Epithelial cell of prostate (primary cell): ENCODE results near the gene MEGF11.

Source experiments
- DNase-seq: peaks from one replicate; pipeline ENCODE4 v3.0.0-alpha.2; 2011; ENCODE audit warnings: low read depth, low spot score
- H3K27ac ChIP-seq: fragments of 450-650 bp; 2 replicates; pipeline ENCODE4 v1.5.1; 2017; ENCODE audit warnings: mild to moderate bottlenecking

MEGF11 gene

DNA sequence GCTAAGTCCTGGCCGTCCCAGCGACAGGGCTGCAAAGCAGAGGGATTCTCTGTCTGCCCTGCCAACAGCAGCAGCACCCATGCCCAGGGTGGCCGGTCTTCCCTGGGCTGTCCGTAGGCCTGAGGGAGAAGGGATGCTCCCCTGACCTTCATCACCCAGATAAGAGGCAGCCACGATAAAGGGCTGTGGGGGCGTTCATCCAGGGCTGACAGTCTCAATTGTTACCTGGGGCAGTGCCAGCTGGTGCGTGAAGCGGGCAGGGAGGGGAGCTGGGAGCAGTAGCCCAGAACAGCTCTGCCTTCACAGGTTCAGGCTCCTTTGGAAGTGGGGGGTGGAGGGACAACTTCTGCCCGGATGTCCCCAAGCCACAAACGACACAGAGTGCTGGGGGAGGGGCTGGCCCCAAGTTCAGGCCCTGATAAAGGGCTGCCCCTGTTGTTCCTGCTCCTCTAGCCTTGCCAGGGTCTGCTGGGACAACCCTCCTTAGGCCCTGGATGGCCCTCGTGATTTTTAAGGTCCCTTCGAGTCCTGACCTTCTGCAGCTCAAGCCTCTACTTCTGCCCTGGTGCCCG lies 289.6 kb downstream of the MEGF11 start:
- no peak for DNase-seq
- H3K27ac ChIP-seq: no peak overlapping the region

DNA sequence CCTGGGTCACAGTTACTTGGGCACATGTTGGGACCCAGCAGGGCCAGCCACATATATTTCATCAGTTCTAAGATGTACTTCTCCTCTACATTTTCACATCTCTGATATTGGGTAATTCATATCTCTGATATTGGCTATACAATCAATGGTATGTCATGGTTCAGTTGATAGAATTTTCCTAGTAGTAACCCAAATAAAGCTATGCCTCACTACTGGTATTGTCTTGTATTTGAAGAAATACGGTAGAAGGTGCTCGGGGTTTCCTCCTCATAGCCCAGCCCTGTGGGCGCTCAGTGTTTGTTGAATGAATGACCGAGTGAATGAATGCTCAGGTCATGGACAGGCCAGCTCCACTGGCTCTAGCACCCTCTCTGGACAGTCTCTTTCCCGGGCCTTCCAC lies 290.2 kb downstream of the MEGF11 start:
- H3K27ac ChIP-seq: no peak overlapping the region
- DNase-seq: no peak

DNA sequence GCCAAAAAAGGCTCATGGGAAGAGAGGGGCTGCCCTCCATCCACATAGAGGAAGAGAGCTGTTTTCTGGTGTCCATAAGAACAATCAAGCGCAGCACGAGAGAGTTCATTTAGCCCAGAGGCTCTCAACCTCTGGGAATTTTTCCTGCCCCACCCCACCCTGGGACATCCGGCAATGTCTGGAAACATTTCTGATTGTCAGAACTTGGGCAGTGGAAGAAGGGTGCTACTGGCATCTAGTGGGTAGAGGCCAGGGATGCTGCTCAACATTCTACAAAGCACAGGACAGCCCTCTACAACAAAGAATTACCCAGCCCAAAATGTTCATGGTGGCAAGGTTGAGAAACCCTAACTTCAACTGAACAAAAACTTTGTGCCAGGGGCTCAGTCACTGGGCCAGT lies 291.4 kb downstream of the MEGF11 start:
- no peak overlapping the region for H3K27ac ChIP-seq
- DNase-seq: no peak

DNA sequence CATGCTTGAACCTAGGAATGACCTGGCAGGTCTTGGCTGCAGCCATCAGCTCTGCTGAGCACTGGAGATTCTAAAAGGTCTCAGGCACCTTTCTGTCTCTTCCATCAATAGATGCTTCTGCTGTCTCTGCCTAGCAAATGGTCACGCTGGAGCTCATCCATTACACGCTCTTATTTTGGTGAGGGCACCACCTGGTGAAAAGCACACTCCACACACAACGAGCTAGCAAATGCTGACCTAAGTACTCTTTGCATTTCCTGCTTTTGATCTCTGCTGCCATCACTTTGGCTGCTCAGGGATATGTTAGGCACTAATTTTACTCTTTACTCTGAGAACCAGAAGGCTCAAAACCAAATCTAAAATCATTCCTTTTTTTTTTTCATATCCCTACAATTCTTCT lies 293.0 kb downstream of the MEGF11 start:
- DNase-seq: no peak
- H3K27ac ChIP-seq: no peak overlapping the region

DNA sequence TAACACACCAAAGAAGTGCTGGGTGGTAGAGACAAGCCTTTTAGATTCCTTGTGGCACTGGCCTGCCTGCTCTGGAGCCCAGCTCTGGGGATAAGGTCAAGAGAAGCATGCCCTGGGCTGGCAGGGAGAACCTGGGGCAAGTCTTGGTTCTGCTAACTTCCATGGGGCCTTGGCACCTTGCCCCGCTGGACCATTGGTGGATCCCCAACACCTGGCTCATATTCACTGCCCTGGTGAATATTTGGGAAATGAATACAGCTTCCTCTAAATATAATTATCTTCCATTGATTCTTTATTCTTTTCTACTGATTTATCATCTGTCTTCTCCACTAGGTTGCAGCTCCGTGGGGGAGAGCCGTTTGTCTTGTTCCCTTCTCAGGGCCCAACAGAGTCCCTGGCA lies 294.7 kb downstream of the MEGF11 start:
- H3K27ac ChIP-seq: no peak overlapping the region
- no peak for DNase-seq

DNA sequence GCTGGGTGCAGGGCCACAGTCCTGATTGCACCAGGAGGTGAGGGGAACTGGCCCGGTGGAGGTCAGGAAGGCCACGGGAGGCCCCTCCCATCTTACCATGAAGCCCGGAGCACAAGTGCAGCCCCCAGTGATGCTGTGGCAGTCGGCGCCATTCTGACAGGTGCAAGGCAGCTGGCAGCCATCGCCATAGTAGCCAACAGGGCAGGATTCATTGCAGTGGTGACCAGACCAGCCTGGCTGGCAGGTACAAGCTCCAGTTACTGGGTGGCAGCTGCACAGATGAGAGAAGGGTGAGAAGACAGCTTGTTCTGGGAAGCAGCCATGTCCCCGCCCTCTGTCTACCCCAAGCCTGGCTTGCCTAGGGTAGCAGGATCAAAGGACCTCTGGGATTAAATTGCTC lies 296.1 kb downstream of the MEGF11 start:
- H3K27ac ChIP-seq: no peak overlapping the region
- no peak for DNase-seq

DNA sequence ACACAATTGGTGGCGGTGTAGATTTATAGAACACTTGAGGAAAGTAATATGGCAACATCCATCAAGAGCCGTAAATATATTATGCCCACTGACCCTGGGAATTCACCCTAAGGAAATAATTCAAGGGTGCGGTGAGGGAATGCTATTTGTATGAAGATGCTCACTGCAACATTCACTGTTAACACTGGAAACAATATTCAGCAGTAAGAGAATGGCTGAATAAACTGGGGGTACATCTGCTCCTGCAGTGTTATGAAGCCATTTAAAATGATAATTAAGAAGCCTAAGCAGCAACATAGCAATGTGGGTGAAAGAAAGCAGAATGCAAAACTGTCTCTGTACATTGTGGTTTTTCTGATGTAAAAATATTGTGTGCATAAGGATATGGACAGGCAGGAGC lies 296.7 kb downstream of the MEGF11 start:
- no peak for DNase-seq
- no peak overlapping the region for H3K27ac ChIP-seq

DNA sequence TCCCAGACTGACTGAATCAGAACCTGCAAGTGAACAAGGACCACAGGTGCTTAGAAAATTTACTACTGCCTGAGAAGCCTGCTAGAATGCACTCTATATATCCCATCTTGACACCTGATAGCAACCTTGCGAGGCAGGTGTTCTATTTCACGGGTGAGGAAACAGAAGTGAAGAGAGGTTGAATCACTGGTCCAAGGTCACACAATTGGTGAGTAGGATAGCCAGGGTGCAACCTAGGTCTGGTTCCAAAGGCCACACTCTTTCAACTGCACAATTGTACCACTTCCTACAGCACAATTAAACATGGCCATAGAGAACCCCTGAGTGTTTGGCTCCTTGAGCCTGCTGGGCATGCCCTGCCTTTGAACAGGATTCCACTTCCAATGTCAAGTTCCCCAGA lies 297.2 kb downstream of the MEGF11 start:
- no peak overlapping the region for H3K27ac ChIP-seq
- no peak for DNase-seq

DNA sequence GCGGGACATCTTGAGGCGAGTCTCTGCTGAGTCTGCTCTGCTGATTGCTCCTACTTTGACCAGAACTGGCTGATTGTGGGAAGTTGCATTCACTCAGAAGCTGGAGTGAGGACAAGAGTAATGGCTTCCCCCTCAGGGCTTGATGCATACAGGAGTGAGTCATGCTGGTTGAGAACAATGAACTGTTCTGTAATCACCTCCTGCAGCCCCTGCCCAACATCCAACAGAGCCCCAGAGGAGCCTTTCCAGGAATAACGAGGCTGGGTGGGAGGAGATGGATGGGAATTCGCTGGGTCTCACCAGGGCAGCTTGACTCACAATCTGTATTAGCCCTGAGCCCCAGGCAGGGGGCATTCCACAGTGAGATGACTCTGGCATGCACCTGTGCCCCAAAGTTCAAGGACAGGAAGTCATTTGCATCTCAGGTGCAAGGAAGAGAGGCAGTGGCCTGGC lies 299.2 kb downstream of the MEGF11 start:
- peak; percentile 31 for DNase-seq
- H3K27ac ChIP-seq: no peak overlapping the region

DNA sequence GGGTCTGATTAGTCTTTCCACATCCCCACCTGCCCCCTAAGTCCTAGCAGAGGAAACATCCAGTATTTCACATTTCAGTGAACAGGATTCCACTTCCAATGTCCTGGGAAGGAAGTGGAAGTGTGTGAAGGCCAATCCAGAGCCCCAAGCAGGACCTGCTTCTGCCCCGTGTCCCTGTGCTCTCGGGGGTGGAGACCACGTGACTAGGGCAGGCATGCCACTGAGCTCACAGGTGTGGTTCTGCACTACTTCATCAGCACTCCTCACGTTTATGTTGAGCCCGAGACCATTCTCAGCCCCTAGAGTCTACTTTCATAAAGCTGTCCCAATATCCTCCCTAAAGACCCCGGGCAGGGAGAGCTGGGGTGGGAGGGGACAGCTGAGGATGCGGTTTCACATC lies 299.9 kb downstream of the MEGF11 start:
- no peak for DNase-seq
- H3K27ac ChIP-seq: no peak overlapping the region

DNA sequence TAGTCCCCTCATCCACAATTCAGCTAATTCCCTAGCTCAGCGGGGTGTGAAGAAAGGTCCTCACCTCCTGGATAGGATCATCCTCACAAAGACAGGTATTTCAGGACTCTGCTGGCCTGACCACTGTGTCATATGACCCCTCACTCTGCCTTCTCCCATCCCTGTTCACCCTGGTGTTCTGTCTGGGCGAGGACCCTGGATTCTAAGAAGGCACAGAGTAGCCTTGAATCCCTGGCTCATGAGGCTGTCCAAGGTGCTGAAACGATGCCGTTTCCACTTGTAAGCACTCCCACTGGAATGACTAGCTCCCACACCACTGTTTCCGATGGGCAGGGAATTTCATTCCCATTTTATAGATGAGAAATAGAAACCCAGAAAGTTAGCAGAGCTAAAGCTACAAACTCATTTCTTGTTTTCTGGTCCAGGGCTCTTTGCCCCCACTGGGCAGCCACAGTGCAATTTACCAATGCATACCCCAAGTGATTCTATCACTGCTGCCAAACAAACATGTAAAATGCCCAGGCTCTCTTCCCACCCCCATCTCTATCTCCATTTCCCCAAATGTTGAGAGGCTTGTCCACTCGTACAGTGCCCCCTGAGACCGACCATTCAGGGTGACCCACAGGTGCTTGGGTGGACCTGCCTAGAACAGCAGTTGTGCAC lies 301.0 kb downstream of the MEGF11 start:
- no peak overlapping the region for H3K27ac ChIP-seq
- DNase-seq: no peak

DNA sequence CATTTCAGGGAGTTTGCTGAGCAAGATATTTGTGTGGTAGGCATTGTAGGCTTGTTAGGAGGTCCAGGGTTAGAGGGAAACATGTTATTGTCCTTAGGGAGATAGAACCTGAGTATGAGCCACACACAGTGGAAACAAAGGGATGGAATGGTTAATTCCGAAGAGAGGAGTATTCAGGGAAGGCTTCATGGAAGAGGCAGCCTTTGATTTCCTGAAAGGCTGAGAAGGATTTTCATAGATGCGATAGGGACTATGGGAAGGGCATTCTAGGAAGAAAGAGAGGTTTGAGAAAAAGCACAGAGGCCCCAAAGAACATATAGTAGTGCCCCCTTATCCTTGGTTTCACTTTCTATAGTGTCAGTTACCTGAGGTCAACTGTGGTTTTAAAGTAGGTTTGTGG lies 302.5 kb downstream of the MEGF11 start:
- no peak overlapping the region for H3K27ac ChIP-seq
- no peak for DNase-seq

DNA sequence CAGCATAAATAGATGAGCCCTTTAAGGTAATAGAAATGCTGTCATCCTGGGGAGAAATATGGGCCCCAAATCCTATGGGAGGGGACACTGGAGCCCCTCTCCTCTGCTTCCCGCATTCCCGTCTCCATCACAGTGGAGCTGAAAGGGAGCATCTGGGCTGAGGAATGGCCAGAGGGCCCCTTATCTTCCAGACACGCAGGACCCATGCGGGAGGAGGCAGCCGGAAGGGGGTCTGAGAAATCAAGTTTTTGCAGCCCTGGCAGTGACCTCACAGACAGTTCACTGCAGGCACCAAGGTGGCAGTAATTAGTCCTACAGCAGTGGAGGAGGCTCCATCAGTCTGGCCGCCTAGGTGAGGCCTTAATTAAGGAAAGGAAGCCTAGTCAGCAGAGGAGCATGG lies 304.1 kb downstream of the MEGF11 start:
- no peak overlapping the region for H3K27ac ChIP-seq
- DNase-seq: no peak

DNA sequence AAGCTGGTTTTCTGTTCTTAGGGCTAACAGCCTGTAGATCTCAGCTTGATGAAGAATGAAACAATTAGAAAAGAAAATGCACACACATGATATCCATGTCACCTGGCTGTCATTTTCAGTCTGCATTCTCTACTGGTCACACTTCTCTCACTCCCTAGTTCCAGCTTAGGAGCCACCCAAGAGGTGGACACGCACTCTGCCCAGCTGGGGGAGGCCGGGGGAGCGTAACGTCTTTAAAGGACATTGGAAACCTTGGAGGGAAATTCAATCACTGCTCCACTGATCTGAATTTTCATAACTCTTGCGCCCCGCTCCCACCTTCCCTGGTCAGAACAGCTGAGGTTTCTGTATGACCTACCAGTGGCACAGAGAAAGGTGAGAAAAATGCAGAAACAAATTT lies 304.5 kb downstream of the MEGF11 start:
- no peak overlapping the region for H3K27ac ChIP-seq
- DNase-seq: no peak

DNA sequence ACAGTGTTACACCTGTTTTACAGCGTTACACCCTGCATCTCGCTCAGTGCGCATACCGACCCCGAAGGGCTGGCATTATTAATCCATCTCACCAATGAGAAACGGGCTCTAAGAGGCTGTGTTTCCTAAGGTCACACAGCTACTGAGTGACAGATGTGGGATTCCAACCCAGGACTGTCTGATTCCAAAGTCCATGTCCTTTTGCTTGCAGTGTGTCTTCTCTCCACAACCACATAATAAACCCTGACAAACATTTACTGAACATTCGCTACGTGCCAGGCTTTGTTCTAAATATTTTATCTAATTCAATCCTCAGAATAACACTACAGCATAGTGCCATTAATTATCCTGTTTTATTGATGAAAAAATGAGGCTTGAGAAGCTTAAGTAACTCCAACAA lies 305.2 kb downstream of the MEGF11 start:
- no peak for DNase-seq
- no peak overlapping the region for H3K27ac ChIP-seq

DNA sequence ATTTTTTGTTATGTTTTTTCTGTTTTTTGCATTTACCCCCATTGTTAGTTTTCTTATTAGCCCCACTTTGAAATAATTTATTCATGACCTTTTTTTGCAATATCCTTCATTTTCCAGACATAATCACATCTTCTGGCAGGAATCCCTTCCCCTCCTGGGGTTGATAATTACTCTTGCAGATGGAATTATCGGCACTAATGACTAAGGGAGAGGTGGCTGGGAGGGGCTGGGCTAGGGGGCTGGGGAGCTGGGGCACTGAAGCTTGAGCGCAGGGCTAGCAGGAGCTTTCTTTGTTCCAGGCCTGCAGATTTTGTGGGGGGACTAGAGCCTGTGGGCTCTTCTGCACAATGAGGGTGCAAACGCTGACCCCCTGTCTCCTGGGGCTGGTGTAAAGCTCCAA lies 306.5 kb downstream of the MEGF11 start:
- no peak for DNase-seq

DNA sequence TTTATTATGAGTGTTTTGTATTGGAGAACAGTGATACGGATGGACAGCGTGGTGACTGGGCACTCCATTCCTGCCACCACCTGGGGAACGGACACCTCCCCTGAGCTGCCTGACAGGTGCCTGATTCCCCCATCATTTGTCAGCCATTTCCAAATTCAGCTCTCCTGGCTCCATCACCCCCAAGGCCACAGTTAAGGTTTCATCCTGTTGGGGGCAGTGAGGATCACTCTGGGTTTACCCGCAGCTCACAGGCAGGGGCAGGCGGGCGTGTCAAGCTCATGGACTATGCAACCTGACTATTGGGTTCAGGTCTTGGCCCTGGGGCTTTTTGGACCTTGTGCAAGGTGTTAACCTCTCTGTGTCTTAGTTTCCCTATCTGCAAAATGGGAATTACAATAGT lies 307.9 kb downstream of the MEGF11 start:
- H3K27ac ChIP-seq: no peak overlapping the region
- DNase-seq: no peak

More for the DNA sequence above, 306.5 kb downstream of the MEGF11 start:
- H3K27ac ChIP-seq: no peak overlapping the region

DNA sequence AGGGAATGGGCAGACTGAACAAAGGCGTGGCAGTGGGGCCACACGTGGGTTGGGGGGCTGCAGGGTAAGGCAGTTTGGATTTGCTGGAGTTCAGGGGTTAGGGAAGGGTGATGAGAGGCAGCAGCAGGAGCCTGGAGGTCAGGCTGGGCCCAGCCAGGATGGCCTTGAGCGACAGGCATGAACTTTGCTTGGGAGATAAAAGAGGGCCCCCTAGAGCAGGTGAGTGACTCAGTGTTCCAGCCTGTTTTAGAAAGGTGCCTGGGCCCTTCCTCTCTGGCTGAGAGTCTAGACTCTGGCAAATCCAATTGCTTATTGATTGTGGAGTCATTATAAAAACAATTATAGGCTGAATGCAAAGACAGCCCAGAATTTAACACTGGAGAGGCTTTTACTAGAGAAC lies 309.1 kb downstream of the MEGF11 start:
- DNase-seq: no peak
- H3K27ac ChIP-seq: no peak overlapping the region

DNA sequence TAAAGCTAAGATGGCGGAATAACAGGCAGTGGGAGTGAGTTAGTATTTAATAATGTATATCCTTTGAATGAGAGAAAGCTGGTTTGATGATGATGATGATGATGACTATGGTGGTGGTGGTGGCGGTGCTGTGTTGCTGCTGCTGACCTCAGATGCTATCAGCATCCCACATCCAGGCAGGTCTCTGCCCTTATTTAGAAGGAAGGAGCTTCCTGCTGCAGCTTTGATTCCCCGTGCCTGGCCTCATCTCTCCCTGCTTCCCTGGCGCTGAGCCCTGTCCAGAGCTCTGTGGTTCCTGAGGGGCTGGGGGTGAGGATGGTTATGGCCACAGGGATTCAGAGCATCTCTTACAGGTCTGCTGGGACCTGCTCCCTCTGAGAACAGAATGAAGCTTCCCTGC lies 311.1 kb downstream of the MEGF11 start:
- DNase-seq: no peak

DNA sequence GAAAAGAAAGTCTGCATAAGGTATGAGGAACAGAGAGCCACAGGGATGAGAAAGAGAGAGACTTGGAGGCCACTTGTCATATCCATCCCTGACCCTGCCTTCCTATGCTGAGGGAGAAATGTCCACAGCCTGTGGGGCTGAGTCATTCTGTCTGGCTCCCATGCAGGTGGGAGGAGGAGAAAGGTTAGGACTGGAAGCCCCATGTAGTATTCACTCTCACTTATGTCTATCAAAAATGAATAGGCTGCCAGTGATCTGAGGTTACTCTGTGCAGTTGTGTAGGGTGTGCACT lies 313.0 kb downstream of the MEGF11 start:
- peak overlapping the region; percentile 59 for H3K27ac ChIP-seq
- peak; percentile 12 for DNase-seq

More for the DNA sequence above, 311.1 kb downstream of the MEGF11 start:
- no peak overlapping the region for H3K27ac ChIP-seq

DNA sequence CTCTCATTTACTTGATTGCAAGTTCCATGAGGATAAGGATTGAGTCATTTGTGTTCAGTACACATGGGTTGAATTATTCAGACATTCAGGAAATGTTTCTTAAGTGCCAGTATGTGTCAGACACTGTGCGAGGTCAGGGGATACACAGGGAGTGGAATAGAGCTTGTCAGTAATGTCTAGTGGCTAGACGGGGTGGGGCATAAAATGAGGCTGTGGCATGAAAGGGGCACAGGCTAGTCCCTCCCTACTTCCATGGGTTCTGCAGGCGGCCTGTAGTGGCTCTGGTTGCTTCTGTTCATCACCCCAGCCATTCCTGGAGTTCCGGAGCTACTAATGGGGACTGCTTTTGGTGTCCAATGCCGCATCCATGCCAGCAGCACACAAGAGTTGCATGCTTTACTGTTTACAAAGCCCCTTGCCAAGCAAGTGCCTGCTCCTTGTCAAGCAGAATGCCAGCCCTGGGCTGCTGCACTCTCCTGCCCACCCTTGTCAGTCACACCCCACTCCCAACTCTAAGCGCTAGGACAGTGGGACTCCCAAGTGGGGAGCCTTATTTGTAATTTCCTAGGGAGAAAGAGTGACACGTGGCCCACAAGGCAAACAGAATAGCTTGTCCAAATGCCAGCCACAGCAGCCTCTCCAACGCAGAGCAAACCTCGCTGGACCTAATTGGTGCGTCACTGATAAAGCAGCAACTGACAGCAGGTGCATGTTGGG lies 313.5 kb downstream of the MEGF11 start:
- H3K27ac ChIP-seq: peak overlapping the region; percentile 59
- peak; percentile 89 for DNase-seq

DNA sequence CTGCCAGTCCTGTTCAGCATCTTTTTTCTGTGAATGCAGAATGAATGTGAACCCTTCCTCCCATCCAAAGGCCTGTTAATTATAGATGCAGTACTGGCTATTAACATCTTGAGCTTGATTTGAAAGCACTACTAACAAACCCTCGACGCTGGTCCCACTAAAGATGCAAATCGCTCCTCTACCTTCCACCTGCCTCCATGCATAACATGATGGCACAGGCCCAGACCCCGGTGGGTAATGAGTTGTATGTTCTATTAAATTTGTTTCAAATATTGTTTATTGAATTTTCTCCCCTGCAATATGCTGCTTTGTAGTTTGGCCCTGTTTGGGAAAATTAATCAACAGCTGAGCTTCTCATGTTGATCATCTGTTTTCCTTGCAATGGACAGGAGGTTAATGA lies 314.9 kb downstream of the MEGF11 start:
- no peak overlapping the region for H3K27ac ChIP-seq
- DNase-seq: no peak
